Measurements from ENCODE around the gene OST4.

OST4 gene

GRCh38 chr2:27086090-27086723, 14.8 kb upstream of the OST4 start:
- Mint-ChIP-seq H3K4me3 (peak overlapping the region; percentile 83), H3K4me1 (ENCODE audit: low read depth) (peaks cover 27% of the 10 kb centered on the region), H3K27ac (peak overlapping the region; percentile 82), H3K9me3 (no peaks in the 10 kb centered on the region), H3K36me3 (ENCODE audit: low read depth) (no peaks in the 10 kb centered on the region), H3K27me3 (no peaks in the 10 kb centered on the region)

- Mint-ChIP-seq H3K27me3 (no peaks in the 10 kb centered on the region), H3K4me1 (ENCODE audit: low read depth) (peaks cover 33% of the 10 kb centered on the region), H3K27ac (peak overlapping the region; percentile 4)
Observed at GRCh38 chr2:27085673-27086089, 14.2 kb upstream of the OST4 start.

DNA sequence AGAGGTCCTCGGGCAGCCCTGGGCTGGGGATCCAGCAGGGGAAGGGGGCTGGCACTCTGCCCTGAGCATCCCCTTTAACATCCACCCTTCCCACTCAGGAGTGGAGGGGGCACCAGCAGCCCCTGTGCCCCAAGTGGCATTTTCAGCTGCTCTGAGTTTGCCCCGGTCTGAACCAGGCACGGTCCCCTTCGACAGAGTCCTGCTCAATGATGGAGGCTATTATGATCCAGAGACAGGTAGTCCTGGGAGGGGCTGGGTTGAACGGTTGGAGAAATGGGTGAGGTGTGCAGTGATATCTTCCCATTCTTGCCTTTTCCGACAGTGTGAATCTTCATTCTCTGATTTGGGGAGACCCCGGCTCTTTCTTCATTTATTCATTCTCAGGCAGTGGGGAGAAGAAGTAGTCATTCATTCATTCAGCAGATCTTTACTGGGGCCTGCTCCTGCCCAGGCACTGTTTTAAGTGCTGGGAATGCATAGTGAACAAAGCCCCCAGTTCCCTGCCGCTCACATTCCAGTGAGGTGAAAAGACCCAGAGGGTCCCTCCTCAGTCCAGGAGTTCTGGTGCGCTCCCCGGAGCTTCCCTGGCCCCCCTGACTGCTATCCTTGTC, 13.7 kb upstream of the OST4 start:
- H3K27ac Mint-ChIP-seq, result peak overlapping the region; percentile 4
- no peaks in the 10 kb centered on the region for H3K9me3 Mint-ChIP-seq
- peaks cover 37% of the 10 kb centered on the region for H3K4me1 Mint-ChIP-seq (ENCODE audit: low read depth)
- no peaks in the 10 kb centered on the region for H3K36me3 Mint-ChIP-seq (ENCODE audit: low read depth)
- peak overlapping the region; percentile 83 for H3K4me3 Mint-ChIP-seq
- no peaks in the 10 kb centered on the region for H3K27me3 Mint-ChIP-seq

More at GRCh38 chr2:27085673-27086089, 14.2 kb upstream of the OST4 start:
- H3K9me3 Mint-ChIP-seq, result no peaks in the 10 kb centered on the region
- H3K36me3 Mint-ChIP-seq (ENCODE audit: low read depth), result no peaks in the 10 kb centered on the region
- peak overlapping the region; percentile 83 for H3K4me3 Mint-ChIP-seq

DNA sequence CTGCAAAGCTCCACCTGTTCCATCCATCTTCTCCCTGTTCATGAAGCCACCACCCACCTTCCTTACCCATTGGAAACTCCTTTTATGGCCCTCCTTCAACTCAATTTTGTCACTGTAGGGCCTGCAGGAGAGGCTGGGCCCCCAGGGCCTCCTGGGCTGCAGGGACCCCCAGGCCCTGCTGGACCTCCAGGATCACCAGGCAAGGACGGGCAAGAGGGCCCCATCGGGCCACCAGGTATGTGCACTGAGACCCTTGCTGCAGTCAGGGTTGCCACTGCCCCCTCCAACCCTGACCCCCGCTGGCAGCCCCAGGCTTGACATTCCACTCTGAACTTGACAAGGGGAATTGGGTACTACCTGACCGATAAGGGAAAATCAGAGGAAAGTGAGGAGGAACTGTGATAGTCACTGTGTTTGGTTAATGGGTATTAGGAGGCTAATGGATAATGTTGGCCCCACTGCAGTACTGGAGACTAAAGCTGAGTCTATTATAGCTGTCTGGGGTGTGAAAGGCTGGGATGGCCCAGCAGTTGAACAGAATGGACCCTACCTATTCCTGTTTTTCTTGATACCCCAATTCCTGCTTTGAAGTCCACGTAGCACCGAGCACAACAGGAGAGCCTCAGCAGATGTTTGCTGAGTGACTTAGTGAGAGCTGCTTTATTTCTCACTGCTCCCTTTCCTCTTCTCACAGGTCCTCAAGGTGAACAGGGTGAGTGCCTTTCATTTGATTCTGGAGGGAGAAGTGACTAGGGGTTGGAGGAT, 13.0 kb upstream of the OST4 start:
- Mint-ChIP-seq H3K27me3 (no peaks in the 10 kb centered on the region), H3K27ac (no peak overlapping the region), H3K4me1 (ENCODE audit: low read depth) (peaks cover 39% of the 10 kb centered on the region), H3K36me3 (ENCODE audit: low read depth) (no peaks in the 10 kb centered on the region), H3K9me3 (no peaks in the 10 kb centered on the region), H3K4me3 (no peak overlapping the region)

DNA sequence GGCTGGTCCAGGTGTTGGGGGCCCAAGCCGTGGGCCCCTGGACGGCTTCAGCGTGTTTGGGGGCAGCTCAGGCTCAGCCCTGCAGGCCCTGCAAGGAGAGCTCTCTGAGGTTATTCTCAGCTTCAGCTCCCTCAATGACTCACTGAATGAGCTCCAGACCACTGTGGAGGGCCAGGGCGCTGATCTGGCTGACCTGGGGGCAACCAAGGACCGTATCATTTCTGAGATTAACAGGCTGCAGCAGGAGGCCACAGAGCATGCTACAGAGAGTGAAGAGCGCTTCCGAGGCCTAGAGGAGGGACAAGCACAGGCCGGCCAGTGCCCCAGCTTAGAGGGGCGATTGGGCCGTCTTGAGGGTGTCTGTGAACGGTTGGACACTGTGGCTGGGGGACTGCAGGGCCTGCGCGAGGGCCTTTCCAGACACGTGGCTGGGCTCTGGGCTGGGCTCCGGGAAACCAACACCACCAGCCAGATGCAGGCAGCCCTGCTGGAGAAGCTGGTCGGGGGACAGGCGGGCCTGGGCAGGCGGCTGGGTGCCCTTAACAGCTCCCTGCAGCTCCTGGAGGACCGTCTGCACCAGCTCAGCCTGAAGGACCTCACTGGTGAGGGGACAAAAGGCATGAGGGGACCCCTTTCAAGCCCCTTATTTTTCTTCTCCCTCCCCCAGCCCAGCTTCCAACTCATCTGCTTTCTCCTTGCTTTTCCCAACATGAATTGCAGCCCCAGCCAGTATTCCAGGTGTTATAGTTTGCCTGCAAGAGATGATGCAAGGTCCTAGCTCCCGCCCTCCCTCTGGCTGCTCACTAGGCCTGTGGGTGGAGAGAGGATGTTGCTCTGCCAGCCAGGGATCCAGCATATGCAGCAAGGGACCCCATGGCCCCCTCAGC, 12.2 kb upstream of the OST4 start:
- peaks cover 39% of the 10 kb centered on the region for H3K4me1 Mint-ChIP-seq (ENCODE audit: low read depth)
- H3K9me3 Mint-ChIP-seq, result no peaks in the 10 kb centered on the region
- no peaks in the 10 kb centered on the region for H3K36me3 Mint-ChIP-seq (ENCODE audit: low read depth)
- H3K27me3 Mint-ChIP-seq, result no peaks in the 10 kb centered on the region
- no peak overlapping the region for H3K4me3 Mint-ChIP-seq
- no peak overlapping the region for H3K27ac Mint-ChIP-seq

DNA sequence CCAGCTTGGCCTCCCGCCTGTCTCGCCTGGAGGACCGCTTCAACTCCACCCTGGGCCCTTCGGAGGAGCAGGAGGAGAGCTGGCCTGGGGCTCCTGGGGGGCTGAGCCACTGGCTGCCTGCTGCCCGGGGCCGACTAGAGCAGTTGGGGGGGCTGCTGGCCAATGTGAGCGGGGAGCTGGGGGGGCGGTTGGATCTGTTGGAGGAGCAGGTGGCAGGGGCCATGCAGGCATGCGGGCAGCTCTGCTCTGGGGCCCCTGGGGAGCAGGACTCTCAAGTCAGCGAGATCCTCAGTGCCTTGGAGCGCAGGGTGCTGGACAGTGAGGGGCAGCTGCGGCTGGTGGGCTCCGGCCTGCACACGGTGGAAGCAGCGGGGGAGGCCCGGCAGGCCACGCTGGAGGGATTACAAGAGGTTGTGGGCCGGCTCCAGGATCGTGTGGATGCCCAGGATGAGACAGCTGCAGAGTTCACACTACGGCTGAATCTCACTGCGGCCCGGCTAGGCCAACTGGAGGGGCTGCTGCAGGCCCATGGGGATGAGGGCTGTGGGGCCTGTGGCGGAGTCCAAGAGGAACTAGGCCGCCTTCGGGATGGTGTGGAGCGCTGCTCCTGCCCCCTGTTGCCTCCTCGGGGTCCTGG, 11.4 kb upstream of the OST4 start:
- Mint-ChIP-seq H3K9me3 (no peaks in the 10 kb centered on the region), H3K4me3 (no peak overlapping the region), H3K4me1 (ENCODE audit: low read depth) (peaks cover 41% of the 10 kb centered on the region), H3K36me3 (ENCODE audit: low read depth) (no peaks in the 10 kb centered on the region), H3K27ac (no peak overlapping the region), H3K27me3 (no peaks in the 10 kb centered on the region)

DNA sequence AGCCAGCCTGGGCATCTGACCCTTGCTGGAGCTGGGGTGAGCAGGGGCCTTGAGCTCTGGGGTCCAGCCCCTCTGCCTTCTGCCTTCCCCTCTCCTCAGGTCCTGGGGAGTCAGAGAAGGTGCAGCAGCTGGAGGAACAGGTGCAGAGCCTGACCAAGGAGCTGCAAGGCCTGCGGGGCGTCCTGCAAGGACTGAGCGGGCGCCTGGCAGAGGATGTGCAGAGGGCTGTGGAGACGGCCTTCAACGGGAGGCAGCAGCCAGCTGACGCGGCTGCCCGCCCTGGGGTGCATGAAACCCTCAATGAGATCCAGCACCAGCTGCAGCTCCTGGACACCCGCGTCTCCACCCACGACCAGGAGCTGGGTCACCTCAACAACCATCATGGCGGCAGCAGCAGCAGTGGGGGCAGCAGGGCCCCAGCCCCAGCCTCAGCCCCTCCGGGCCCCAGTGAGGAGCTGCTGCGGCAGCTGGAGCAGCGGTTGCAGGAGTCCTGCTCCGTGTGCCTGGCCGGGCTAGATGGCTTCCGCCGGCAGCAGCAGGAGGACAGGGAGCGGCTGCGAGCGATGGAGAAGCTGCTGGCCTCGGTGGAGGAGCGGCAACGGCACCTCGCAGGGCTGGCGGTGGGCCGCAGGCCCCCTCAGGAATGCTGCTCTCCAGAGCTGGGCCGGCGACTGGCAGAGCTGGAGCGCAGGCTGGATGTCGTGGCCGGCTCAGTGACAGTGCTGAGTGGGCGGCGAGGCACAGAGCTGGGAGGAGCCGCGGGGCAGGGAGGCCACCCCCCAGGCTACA, 10.7 kb upstream of the OST4 start:
- peak overlapping the region; percentile 98 for H3K27ac Mint-ChIP-seq
- no peaks in the 10 kb centered on the region for H3K36me3 Mint-ChIP-seq (ENCODE audit: low read depth)
- peak overlapping the region; percentile 81 for H3K4me3 Mint-ChIP-seq
- no peaks in the 10 kb centered on the region for H3K27me3 Mint-ChIP-seq
- H3K9me3 Mint-ChIP-seq, result no peaks in the 10 kb centered on the region
- peaks cover 36% of the 10 kb centered on the region for H3K4me1 Mint-ChIP-seq (ENCODE audit: low read depth)

- peak overlapping the region; percentile 98 for H3K27ac Mint-ChIP-seq
- no peaks in the 10 kb centered on the region for H3K36me3 Mint-ChIP-seq (ENCODE audit: low read depth)
- H3K4me1 Mint-ChIP-seq (ENCODE audit: low read depth), result peaks cover 41% of the 10 kb centered on the region
- H3K9me3 Mint-ChIP-seq, result no peaks in the 10 kb centered on the region
- no peaks in the 10 kb centered on the region for H3K27me3 Mint-ChIP-seq
- peak overlapping the region; percentile 81 for H3K4me3 Mint-ChIP-seq
Observed at GRCh38 chr2:27080603-27080936, 9.1 kb upstream of the OST4 start.

- Mint-ChIP-seq H3K36me3 (ENCODE audit: low read depth) (no peaks in the 10 kb centered on the region), H3K9me3 (no peaks in the 10 kb centered on the region), H3K27me3 (no peaks in the 10 kb centered on the region), H3K4me3 (peak overlapping the region; percentile 53), H3K4me1 (ENCODE audit: low read depth) (peaks cover 41% of the 10 kb centered on the region), H3K27ac (peak overlapping the region; percentile 36)
Observed at GRCh38 chr2:27080140-27080469, 8.7 kb upstream of the OST4 start.

DNA sequence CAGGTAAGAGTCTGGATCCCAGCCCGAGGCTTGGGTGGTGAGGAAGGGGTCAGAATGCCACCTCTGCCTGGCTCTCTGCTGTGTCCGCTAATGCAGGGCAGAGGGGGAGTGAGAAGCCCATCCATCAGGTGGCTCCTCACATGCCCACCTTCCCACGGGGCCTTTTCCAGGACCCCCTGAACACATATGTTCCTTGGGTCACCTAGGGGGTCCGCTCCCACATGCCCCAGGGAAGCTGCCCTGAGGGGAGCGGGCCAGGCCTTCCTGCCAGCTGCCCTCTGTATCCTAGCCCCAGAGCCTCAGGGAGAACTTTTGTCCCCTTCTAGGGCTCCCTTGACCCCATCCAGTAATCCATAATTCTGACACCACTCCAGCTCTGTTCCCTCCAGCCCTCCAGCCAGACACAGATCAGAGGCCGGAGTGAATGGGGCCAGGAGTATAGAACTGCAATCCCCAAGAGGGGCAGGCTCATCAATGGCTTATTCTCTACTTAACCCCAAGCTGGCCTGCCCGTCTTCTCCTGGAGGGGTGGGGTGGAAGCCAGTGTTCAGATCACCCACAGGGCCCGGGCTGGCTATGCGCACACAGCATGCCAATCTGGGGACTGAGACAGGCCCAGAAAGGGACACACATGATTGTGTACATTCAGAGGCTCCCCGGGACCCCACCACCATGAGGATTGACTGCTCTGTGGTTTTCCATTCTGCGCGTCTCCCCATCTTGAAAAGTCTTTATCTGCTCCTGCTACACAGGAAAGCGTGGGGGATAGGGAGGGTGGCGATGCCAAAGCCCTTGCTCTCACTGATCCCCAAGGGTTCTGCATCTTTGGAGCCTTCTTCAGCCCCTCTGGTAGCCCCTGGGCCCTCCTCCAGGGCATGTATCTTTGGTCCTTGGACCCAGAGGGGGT, 8.0 kb upstream of the OST4 start:
- no peaks in the 10 kb centered on the region for H3K9me3 Mint-ChIP-seq
- no peaks in the 10 kb centered on the region for H3K27me3 Mint-ChIP-seq
- H3K4me3 Mint-ChIP-seq, result no peak overlapping the region
- H3K4me1 Mint-ChIP-seq (ENCODE audit: low read depth), result peaks cover 45% of the 10 kb centered on the region
- no peaks in the 10 kb centered on the region for H3K36me3 Mint-ChIP-seq (ENCODE audit: low read depth)
- no peak overlapping the region for H3K27ac Mint-ChIP-seq

DNA sequence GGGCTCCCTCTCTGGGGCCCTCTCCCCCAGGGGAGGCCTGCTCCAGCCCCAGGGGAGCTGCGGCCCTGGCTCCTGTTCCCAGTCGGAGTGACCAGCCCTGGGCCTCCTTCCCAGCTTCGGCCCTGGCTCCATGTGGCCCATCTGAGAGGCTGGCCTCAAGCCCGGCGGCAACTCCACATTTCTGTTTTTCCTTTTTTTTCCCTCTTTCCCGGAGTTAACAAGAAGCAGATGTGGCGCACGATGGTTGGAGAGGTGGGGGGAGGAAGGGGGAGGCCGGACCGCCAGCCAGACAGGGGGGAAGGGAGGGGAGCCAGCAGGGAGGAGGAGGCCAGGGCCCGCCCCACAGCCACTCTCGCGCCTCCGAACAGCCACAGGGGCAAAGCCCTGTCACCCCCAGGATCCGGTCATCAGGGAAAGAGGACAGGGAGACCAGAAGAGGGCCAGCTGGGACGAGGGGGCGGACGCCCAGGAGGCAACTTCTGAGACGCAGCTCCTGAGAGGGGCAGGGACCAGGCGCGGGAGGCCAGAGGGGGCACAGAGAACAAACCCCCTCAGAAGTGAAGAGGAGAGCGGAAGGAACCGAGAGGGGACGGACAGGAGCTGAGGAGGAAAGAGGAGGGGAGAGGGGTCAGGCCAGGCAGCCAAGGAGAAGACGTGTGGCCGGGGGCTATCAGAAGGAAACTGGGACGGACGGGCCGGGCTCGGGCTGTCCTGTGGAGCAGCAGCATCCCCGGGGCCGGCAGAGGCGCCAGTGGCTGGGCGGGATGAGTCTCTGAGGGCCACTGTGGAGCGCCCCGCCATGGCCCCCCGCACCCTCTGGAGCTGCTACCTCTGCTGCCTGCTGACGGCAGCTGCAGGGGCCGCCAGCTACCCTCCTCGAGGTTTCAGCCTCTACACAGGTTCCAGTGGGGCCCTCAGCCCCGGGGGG, 7.1 kb upstream of the OST4 start, which contains the start of gene EMILIN1:
Gene EMILIN1 (plus strand): TSS at position 349 of the 928 bp plus-strand sequence. CDS start 451 bp downstream, at position 800.
- Mint-ChIP-seq H3K27ac (no peak within 1 kb of the TSS), H3K4me3 (no peak within 1 kb of the TSS), H3K36me3 (ENCODE audit: low read depth) (no peaks in the 10 kb centered on the region), H3K4me1 (ENCODE audit: low read depth) (peaks cover 55% of the 10 kb centered on the region), H3K9me3 (no peaks in the 10 kb centered on the region), H3K27me3 (no peaks in the 10 kb centered on the region)

- H3K27ac Mint-ChIP-seq, result no peak overlapping the region
- H3K4me1 Mint-ChIP-seq (ENCODE audit: low read depth), result peaks cover 66% of the 10 kb centered on the region
- no peak overlapping the region for H3K4me3 Mint-ChIP-seq
- no peaks in the 10 kb centered on the region for H3K27me3 Mint-ChIP-seq
- no peaks in the 10 kb centered on the region for H3K9me3 Mint-ChIP-seq
- H3K36me3 Mint-ChIP-seq (ENCODE audit: low read depth), result no peaks in the 10 kb centered on the region
Observed at GRCh38 chr2:27077231-27077630, 5.8 kb upstream of the OST4 start.

All from stimulated activated naive CD8-positive, alpha-beta T cell treated with anti-CD3 and anti-CD28 coated beads, Interleukin-15, Interleukin-2, amounts not matched to agents 100 ng/mL and 50 ng/mL, for 24 hours (primary cell).